Anterior cingulate cortex (tissue), 58 donors: ENCODE data around the gene TMEM132E.

Experiments
- DNase-seq, 58 donors: peaks; one replicate each; lab custom pipeline; 2025; lab: John Stamatoyannopoulos, UW

The TMEM132E gene

GRCh38 chr17:34626121-34626681 lies 46.8 kb downstream of the TMEM132E start:
- DNase-seq, result no peak

GRCh38 chr17:34628879-34629278 lies 49.5 kb downstream of the TMEM132E start:
- DNase-seq, result no peak

GRCh38 chr17:34633351-34633750 lies 54.0 kb downstream of the TMEM132E start:
- DNase-seq, result peak in 3 of 58 donors; percentile 4 to 23 (median 13)

- no peak for DNase-seq
These were observed 54.4 kb downstream of the TMEM132E start for GRCh38 chr17:34633760-34634159.

- DNase-seq, result no peak
These were observed 55.3 kb downstream of the TMEM132E start for GRCh38 chr17:34634551-34635160.

- no peak for DNase-seq
These were observed 56.5 kb downstream of the TMEM132E start for GRCh38 chr17:34635876-34636275.

GRCh38 chr17:34637041-34637547 lies 57.7 kb downstream of the TMEM132E start:
- DNase-seq, result no peak

GRCh38 chr17:34637548-34638525 lies 58.5 kb downstream of the TMEM132E start:
- DNase-seq, result peak in 50 of 58 donors; percentile 3 to 73 (median 42)

GRCh38 chr17:34638526-34639260 lies 59.3 kb downstream of the TMEM132E start:
- DNase-seq, result no peak

- peak in 47 of 58 donors; percentile 5 to 86 (median 35) for DNase-seq
These were observed 60.5 kb downstream of the TMEM132E start for GRCh38 chr17:34639706-34640425.

- DNase-seq, result peak in 1 of 58 donors; percentile 4
These were observed 62.0 kb downstream of the TMEM132E start for GRCh38 chr17:34641368-34641767.

GRCh38 chr17:34644941-34645550 lies 65.7 kb downstream of the TMEM132E start:
- DNase-seq, result no peak

GRCh38 chr17:34645594-34645993 lies 66.2 kb downstream of the TMEM132E start:
- DNase-seq, result no peak

- DNase-seq, result no peak
These were observed 68.1 kb downstream of the TMEM132E start for GRCh38 chr17:34647511-34647910.

- no peak for DNase-seq
These were observed 70.8 kb downstream of the TMEM132E start for GRCh38 chr17:34650051-34650750.

GRCh38 chr17:34651402-34651811 lies 72.0 kb downstream of the TMEM132E start:
- no peak for DNase-seq

GRCh38 chr17:34652021-34652555 lies 72.7 kb downstream of the TMEM132E start:
- no peak for DNase-seq

- DNase-seq, result no peak
These were observed 74.1 kb downstream of the TMEM132E start for GRCh38 chr17:34653511-34653910.
